SU-DHL-6 (cell line): ENCODE measurements around the gene ACTR6.

Experiments used
- H2AFZ ChIP-seq: fragments of 200-600 bp; sonication (generic); 2 replicates; pipeline ENCODE4 v1.6.1; 2014; ENCODE audit warnings: low read depth, mild to moderate bottlenecking, moderate library complexity, mixed read lengths, antibody characterized with exemption, low read length; ENCODE audit not compliant: severe bottlenecking
- H3F3A ChIP-seq: fragments of 200-600 bp; shearing (Covaris generic); 2 replicates; pipeline ENCODE4 v1.6.0; 2016; ENCODE audit warnings: antibody characterized with exemption, mild to moderate bottlenecking; ENCODE audit not compliant: insufficient read depth
- H3K27ac ChIP-seq: fragments of 200-600 bp; sonication (generic); 2 replicates; pipeline ENCODE4 v1.5.1; 2016; ENCODE audit warnings: low read depth, mild to moderate bottlenecking, low read length, moderate library complexity, mixed read lengths
- H3K27me3 ChIP-seq: fragments of 200-600 bp; sonication (generic), shearing (Covaris generic); 2 replicates; pipeline ENCODE4 v1.6.0; 2014; ENCODE audit warnings: mild to moderate bottlenecking, low read length
- H3K36me3 ChIP-seq: fragments of 200-600 bp; sonication (generic); 2 replicates; pipeline ENCODE4 v1.6.1; 2014; ENCODE audit warnings: mild to moderate bottlenecking, low read length, mixed read lengths
- H3K4me2 ChIP-seq: fragments of 300-600, 200-600 bp; shearing (Covaris generic), sonication (generic); 2 replicates; pipeline ENCODE4 v1.6.0; 2014; ENCODE audit warnings: low read length, low read depth, mild to moderate bottlenecking; ENCODE audit not compliant: poor library complexity, severe bottlenecking
- H3K4me3 ChIP-seq: fragments of 200-600 bp; sonication (generic); 2 replicates; pipeline ENCODE4 v1.5.1; 2014; ENCODE audit warnings: antibody characterized with exemption, low read length, mild to moderate bottlenecking, mixed read lengths; ENCODE audit not compliant: insufficient read depth, poor library complexity, severe bottlenecking
- H3K79me2 ChIP-seq: fragments of 200-600 bp; sonication (generic); 2 replicates; pipeline ENCODE4 v1.6.1; 2014; ENCODE audit warnings: mild to moderate bottlenecking, low read length, moderate library complexity; ENCODE audit not compliant: insufficient read depth
- H3K9ac ChIP-seq: fragments of 200-600 bp; sonication (generic); 2 replicates; pipeline ENCODE4 v1.7.0; 2014; ENCODE audit warnings: mild to moderate bottlenecking, low read length
- H3K9me2 ChIP-seq: fragments of 200-600 bp; sonication (generic); replicated peaks from 2 replicates; pipeline ENCODE4 v1.6.1; 2014; ENCODE audit warnings: low read length; ENCODE audit not compliant: insufficient read depth
- H3K9me3 ChIP-seq: fragments of 200-600 bp; sonication (generic); 2 replicates; pipeline ENCODE4 v1.6.1; 2014; ENCODE audit warnings: low read length, mixed read lengths; ENCODE audit not compliant: insufficient read depth
- H4K20me1 ChIP-seq: fragments of 200-600 bp; sonication (generic); 2 replicates; pipeline ENCODE4 v1.6.1; 2014; ENCODE audit warnings: low read depth, mild to moderate bottlenecking, antibody characterized with exemption, low read length, moderate library complexity, mixed read lengths
- CTCF ChIP-seq: fragments of 200-600 bp; sonication (generic); IDR thresholded peaks from one replicate; pipeline ENCODE4 v1.5.1; 2017; ENCODE audit warnings: antibody characterized with exemption, mild to moderate bottlenecking, low read length, moderate library complexity; ENCODE audit not compliant: insufficient read depth, poor library complexity, severe bottlenecking
- EZH2phosphoT487 ChIP-seq: fragments of 200-600 bp; sonication (generic), shearing (Covaris generic); conservative IDR thresholded peaks from 2 replicates; pipeline ENCODE4 v1.6.1; 2018; ENCODE audit warnings: mild to moderate bottlenecking, antibody characterized with exemption, low read length, moderate library complexity, mixed read lengths

Gene ACTR6

GRCh38 chr12:100168562-100168961 lies 32.1 kb upstream of the ACTR6 start:
- no peaks in the 10 kb centered on the region for H3K9me2 ChIP-seq
- H3K4me3 ChIP-seq: no peak overlapping the region
- TF ChIP-seq CTCF: no peak
- no peak for TF ChIP-seq EZH2phosphoT487

GRCh38 chr12:100169345-100169744 lies 31.3 kb upstream of the ACTR6 start:
- no peaks in the 10 kb centered on the region for H4K20me1 ChIP-seq
- no peaks in the 10 kb centered on the region for H3F3A ChIP-seq
- H3K4me3 ChIP-seq: no peak overlapping the region
- no peak overlapping the region for H3K4me2 ChIP-seq
- no peak overlapping the region for H3K9ac ChIP-seq
- no peak overlapping the region for H3K27ac ChIP-seq
- no peaks in the 10 kb centered on the region for H3K27me3 ChIP-seq
- TF ChIP-seq CTCF (no peak), EZH2phosphoT487 (no peak)
- H3K9me2 ChIP-seq: no peaks in the 10 kb centered on the region
- no peak overlapping the region for H2AFZ ChIP-seq
- peaks cover 2% of the 10 kb centered on the region; the same call in 1 of the 2 replicates for H3K36me3 ChIP-seq
- H3K9me3 ChIP-seq: no peaks in the 10 kb centered on the region
- H3K79me2 ChIP-seq: no peaks in the 10 kb centered on the region

More at GRCh38 chr12:100168562-100168961, 32.1 kb upstream of the ACTR6 start:
- H3K27me3 ChIP-seq: no peaks in the 10 kb centered on the region
- no peaks in the 10 kb centered on the region for H3F3A ChIP-seq
- no peaks in the 10 kb centered on the region for H4K20me1 ChIP-seq
- no peak overlapping the region for H3K27ac ChIP-seq
- no peak overlapping the region for H2AFZ ChIP-seq
- no peak overlapping the region for H3K9ac ChIP-seq
- no peaks in the 10 kb centered on the region for H3K9me3 ChIP-seq
- H3K4me2 ChIP-seq: no peak overlapping the region
- peaks cover 2% of the 10 kb centered on the region; the same call in 1 of the 2 replicates for H3K36me3 ChIP-seq
- H3K79me2 ChIP-seq: no peaks in the 10 kb centered on the region

GRCh38 chr12:100170313-100170858 lies 30.2 kb upstream of the ACTR6 start:
- Histone ChIP-seq H3K4me2 (no peak overlapping the region), H3F3A (no peaks in the 10 kb centered on the region), H2AFZ (no peak overlapping the region), H4K20me1 (no peaks in the 10 kb centered on the region), H3K27ac (no peak overlapping the region), H3K36me3 (peaks cover 6% of the 10 kb centered on the region; the same call in 1 of the 2 replicates), H3K4me3 (no peak overlapping the region), H3K9ac (no peak overlapping the region), H3K27me3 (no peaks in the 10 kb centered on the region), H3K9me2 (no peaks in the 10 kb centered on the region), H3K9me3 (no peaks in the 10 kb centered on the region), H3K79me2 (no peaks in the 10 kb centered on the region)
- TF ChIP-seq CTCF (no peak), EZH2phosphoT487 (no peak)
